GM18511 (cell line): ENCODE results near the gene MUSTN1.

ENCODE experiments used
- ATAC-seq: cut with Tn5 transposase; IDR thresholded peaks from one replicate; pipeline ENCODE4 v1.9.1; 2021; ENCODE audit warnings: mild to moderate bottlenecking, moderate library complexity; ENCODE audit not compliant: unreplicated experiment

The MUSTN1 gene

DNA sequence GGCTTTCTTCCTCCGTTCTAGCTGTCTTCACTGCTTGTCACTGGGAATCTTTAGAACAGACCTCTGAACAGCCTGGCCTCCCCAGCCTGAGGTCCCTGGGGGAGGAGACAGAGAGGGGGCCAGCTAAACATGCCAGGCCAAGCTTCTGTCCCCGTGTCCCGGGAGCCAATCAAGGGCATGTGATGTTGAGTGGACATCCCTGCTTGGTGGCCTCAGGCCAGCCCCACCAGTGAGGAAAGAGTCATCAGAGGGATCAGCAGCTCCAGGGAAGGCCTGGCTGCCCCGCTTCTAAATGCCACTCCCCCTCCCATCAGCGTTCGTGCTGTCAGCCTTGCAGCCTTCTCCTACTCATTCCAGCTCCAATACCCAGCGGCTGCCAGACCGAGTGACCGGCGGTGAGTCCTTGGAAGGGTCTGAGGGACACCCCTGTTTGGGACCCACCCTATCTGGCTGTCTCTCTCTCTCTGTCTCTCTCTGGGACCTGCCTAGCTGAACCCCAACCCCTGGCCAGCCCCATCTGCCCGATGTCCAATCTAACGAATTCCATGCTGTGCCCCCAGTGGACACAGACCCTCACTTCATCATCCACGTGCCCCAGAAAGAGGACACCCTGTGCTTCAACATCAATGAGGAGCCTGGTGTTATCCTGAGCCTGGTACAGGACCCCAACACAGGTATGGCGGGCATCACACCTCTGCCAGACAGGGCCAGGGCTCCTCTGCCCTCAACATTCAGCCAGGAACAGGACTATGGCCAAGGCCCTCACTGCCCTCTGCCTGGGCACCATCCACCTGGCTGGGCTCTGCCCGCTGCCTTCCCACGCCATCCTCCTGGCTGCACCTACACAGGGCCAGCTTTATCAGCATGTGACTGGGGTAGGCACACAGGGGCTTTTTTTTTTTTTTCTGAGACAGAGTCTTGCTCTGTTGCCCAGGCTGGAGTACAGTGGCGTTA lies 46.9 kb downstream of the MUSTN1 start:
- no peak for ATAC-seq

DNA sequence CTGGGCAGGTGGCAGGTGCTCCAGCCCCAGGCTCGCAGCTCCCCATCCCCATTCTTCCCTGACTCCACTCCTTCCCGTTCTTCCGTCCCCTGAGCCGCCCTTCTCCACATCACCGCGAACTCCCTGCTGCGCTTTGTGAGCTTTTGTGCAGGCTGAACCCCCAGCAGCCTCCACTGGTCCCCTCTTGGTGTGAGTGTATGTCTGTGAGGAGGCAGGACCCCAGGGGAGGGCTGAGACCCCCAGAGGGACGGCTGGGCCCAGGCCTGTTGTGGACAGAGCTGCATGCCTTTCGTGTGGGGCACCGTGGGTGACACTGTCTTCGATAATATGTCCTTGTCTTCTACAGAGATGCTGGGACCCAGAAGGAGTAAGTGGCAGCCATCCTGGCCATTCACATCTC lies 47.6 kb downstream of the MUSTN1 start:
- no peak for ATAC-seq

DNA sequence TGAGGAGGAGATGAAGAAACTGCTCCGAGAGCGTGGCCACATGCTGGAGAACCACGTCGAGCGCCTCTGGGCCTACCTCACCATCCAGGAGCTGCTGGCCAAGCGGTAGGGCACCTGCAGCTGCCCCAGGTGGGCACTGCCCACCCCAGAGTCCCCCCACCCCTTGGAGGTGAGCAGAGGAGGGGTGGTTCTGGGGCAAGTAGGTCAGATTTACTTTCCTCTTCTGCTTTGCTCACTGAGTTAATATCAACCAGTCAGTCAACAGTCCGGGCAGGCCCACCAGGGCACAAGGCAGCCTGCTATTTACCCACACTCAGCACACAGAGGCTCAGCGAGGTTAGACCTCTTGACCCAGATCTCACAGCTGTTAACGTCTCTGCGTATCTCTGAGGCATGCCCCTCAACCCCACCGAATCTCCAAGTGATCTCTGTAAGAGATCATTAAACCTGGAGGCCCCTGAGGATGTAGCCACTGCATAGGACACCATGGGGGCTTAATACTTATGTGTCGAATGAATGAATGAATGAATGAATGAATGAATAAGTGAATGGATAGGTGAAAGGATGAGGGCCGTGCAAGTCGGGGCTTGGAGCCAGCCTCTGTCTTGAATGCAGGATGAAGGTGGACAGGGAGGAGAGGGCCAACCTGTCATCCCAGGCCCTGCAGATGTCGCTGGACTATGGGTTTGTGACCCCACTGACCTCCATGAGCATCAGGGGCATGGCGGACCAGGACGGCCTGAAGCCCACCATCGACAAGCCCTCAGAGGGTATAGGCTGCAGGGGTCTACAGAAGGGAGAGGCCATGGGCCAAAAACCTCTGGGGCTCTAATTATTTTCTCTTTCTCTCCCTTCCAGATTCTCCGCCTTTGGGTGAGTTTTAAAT lies 48.2 kb downstream of the MUSTN1 start:
- ATAC-seq: no peak

GRCh38 chr3:52784931-52785590 lies 49.8 kb downstream of the MUSTN1 start:
- ATAC-seq: no peak

DNA sequence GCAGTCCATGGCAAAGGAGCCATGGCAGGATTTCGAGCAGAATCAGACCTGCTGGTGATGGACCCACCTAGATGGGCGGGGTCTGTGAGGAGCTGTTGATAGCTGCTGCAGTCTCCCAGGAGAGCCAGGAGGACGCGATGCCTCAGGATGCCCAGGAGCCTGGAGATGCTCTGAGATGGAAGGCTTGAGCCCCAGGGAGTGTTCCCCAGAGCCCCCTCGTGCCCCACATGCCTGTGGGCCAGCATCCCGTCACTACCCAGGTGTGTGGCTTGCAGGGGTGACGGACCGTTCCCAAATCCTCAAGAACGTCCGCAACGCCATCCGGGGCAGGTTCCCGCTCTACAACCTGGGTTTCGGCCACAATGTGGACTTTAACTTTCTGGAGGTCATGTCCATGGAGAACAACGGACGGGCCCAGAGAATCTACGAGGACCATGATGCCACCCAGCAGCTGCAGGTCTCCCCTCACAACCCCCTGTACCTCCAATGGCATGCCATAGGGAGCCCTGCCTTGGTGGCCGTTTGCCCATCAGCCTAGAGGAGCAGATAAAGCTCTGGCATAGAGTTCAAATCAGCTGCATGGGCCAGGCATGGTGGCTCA lies 50.7 kb downstream of the MUSTN1 start:
- ATAC-seq: no peak

- no peak for ATAC-seq
Measured at GRCh38 chr3:52783211-52783555, 51.6 kb downstream of the MUSTN1 start.
